ENCODE results near the gene EEPD1.

GRCh38 chr7:36296284-36296683, 143.2 kb downstream of the EEPD1 start:
- no peak for TF ChIP-seq YY1 (IDR thresholded peaks at IDR 0.05; ENCODE audit: insufficient read depth, insufficient read length)
- no peak for TF ChIP-seq ZNF274 (IDR thresholded peaks at IDR 0.05; ENCODE audit: low read depth, low read length)
